Globus pallidus (tissue), 1 donor: ENCODE data around the gene NLRC3.
"Not testable (repeated sequence)": the region's sequence is repeated elsewhere in the genome, so short reads cannot be mapped to it uniquely, and the experiment has no call there.

Experiments used
- DNase-seq: peaks from one replicate; pipeline ENCODE4 v3.0.0-alpha.2; 2015; ENCODE audit warnings: low spot score

NLRC3 gene

DNA sequence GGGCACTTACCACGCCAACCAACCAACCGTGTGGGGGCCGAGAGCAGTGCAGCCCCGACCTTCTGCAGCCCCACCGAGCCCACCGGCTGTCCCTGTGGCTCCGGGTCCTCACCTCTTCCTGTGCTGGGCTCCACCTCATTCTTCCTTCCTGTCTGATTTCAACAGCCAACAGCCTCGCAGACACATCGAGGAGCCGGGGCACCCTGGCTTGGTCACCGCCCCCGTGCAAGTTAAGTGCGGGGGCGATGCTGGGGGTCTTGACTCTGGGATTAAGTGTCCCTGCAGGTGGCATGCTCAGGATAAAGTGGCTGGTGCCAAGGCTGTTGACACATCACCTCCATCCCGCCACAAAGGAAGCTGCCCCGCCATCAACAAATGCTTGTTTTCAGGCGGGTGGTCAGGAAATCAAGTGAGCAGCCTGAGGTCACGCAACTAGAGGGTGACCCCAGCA, at the start of gene NLRC3:
Gene NLRC3 (minus strand): TSS at position 102 of the 451 bp plus-strand sequence. CDS start 12,367 bp downstream, outside the sequence.
- DNase-seq = no peak

GRCh38 chr16:3625911-3626732, 48.9 kb upstream of the NLRC3 start:
- DNase-seq = no peak

- DNase-seq = no peak
Measured at GRCh38 chr16:3625331-3625730, 48.1 kb upstream of the NLRC3 start.

GRCh38 chr16:3623642-3624041, 46.4 kb upstream of the NLRC3 start:
- DNase-seq = no peak

- DNase-seq = no peak
Measured at GRCh38 chr16:3618769-3619141, 41.6 kb upstream of the NLRC3 start.

- DNase-seq = no peak
Measured at GRCh38 chr16:3612510-3613466, 35.6 kb upstream of the NLRC3 start.

DNA sequence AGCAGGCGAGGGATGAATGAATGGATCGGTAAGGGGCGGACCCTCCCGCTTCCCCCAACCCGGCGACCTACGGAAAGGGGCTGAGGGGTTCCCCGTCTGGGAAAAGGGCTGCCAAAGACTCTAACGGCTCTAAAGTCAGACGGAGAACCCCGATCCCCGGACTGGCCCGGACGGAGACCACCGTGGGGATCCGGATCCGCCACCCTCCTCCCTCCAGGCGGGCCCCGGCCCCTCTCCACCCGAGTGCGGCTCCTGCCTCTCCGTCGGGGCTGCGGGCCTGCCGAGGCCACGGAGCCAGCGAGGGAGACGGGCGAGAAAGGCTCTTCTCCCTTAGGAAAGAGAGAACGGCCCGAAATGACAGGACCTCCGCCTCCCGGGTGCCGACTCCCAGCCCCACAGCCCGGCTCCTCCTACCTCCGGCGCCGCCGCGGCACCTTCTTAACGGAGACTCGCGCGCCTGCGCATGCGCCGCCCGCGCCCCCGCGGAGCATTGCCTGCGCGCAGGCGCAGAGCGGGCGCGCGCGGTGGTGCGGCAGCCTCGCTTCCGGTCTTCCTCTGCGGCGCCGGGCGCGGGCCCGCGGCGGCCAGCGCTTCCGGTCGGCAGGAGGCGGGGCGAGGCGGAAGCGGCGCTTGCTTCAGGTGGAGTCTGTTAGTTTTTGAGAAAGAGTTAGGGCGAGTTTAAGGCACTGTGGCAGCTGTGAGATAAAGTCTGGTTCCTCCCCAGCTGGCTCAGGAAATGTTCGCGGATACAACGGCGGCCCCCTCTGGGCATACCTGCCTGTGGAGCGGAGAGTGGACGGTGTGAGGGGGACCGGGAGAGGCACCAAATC, 34.2 kb upstream of the NLRC3 start, which contains the start of gene SLX4:
Gene SLX4 (minus strand): TSS at position 461 of the 830 bp plus-strand sequence. CDS start 2,642 bp downstream, outside the sequence.
- peak; percentile 86 for DNase-seq

- peak; percentile 7 for DNase-seq
Measured at GRCh38 chr16:3610698-3611145, 33.5 kb upstream of the NLRC3 start.

GRCh38 chr16:3609895-3610697, 32.9 kb upstream of the NLRC3 start:
- DNase-seq = no peak

DNA sequence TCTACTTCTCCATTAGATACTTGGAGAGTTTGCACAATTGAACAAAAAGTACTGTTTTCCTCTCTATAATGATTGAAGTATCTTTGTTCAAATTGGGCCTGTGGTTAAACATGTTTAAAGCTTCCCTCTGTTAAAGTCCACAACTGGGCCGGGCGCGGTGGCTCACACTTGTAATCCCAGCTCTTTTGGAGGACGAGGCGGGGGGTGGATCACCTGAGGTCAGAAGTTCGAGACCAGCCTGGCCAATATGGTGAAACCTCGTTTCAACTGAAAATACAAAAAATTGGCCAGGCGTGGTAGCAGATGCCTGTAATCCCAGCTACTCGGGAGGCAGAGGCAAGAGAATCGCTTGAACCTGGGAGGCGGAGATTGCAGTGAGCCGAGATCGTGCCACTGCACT, 31.8 kb upstream of the NLRC3 start:
- DNase-seq = not testable (repeated sequence)

GRCh38 chr16:3608069-3608468, 30.9 kb upstream of the NLRC3 start:
- no peak for DNase-seq

DNA sequence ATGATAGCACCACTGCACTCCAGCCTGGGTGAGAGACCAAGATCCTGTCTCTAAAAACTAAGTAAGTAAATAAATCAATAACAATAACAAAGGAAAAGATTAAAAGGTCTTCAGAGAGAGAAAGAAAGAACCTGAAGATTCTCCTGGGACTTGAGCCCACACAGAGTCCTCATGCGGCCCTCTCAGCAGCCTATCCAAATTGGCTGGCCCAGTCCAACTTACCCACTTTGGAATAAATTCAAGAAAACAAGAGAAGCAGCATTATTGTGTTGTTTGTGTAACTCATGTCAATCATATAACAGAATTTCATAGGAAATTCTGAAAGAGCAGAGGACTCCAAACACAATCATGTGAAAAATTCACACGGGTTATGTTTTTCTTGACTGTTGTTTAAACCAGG, 30.4 kb upstream of the NLRC3 start:
- DNase-seq = no peak

- DNase-seq = no peak
Measured at GRCh38 chr16:3607161-3607560, 30.0 kb upstream of the NLRC3 start.

DNA sequence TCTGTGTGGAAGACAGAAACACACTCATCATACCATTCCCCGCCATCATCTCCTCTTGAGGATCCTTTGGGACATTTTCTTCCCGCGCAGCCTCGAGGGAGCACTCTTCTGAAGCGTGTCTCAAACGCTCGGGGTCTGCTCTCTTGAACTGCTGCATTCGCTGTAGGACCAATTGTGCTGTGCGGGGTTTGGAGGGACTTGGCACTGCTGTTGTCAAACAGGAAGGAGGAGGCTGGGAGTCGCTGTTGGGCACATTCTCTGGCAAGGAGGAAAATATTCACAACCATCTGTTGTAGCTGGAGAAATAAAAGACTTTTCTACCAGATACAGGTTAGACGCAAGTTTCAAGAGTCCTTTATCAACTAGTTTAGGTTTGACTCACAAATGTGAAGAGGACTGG, 29.2 kb upstream of the NLRC3 start:
- no peak for DNase-seq

DNA sequence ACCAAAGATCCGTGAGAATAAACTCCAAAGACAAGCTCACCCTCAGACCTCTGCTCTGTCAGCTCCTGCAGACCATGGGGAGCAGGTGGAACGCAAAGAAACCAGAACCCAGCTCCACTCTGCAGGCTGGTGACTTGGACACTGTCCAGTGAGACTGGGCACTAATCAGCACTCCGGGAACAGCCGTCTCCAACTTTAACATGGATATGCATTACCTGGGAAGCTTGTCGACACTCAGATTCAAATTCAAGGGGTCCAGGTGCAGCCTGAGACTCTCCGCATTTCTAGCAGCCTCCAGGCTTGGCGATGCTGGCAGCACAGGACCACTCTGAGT, 25.1 kb upstream of the NLRC3 start:
- no peak for DNase-seq

DNA sequence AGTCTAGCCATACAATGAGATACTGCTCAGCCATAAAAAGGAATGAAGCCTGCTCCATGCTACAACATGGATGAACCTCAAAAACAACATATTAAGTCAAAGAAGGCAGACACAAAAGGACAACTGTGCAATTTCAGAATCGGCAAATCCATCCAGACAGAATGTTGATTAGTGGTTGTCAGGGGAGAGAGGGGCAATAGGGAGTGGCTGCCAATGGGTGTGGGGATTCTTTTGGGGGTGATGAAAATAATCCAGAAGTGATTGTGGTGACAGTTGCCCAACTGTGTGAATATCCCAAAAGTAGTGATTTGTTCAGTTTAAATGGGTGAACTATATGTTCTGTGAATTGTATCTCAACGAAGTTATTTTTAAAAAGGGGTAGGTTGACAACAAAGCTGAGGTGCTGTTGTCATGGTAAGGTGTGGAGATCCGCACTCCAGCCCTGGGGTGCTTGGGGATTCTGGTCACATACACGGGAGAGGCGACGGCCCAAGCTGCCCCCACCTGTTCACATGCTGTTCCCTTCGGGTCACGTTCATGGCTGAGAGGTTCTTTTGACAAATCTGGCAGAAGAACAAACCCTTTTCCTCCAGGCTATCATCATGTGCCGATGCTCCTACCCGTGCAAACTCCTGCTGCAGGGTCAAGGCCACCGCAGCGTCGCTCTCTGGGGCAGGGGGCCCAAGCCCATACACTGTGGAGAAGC, 24.6 kb upstream of the NLRC3 start:
- no peak for DNase-seq

- no peak for DNase-seq
Measured at GRCh38 chr16:3599922-3600321, 22.7 kb upstream of the NLRC3 start.

DNA sequence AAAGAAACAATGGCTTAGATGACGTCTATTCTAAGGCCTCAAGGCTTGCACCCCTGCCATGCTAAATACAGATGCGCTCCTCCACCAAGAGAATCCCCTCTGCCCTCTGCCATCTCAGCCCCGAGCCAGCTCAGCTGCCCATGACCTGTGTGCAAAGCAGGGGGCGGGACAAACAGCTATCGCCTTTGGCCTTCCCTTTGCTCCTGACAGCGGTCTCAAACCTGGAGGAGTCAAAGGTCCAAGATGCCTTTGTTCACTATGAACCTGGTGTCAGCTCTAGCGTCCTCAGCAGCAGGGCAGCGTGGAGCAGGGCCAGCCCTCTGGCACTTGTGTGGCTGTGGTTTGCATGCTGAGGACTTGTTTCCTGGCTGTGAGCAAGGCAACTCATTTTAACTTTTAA, 21.9 kb upstream of the NLRC3 start:
- DNase-seq = no peak

GRCh38 chr16:3598236-3598635, 21.0 kb upstream of the NLRC3 start:
- DNase-seq = no peak

- no peak for DNase-seq
Measured at GRCh38 chr16:3597676-3598075, 20.5 kb upstream of the NLRC3 start.
